ENCODE data around the gene CDHR3.
"Not testable (repeated sequence)": the region's sequence is repeated elsewhere in the genome, so short reads cannot be mapped to it uniquely, and the experiment has no call there.

CDHR3 gene

GRCh38 chr7:105963038-105963667 lies at the start of gene CDHR3:
TSS of gene CDHR3 (plus strand) at chr7:105963264. CDS start at chr7:105963319, 55 bp downstream.
- DNase-seq (ENCODE audit: low spot score), result no peak

- peak; percentile 20 for DNase-seq (ENCODE audit: low spot score)
Observed at GRCh38 chr7:105913947-105914346, 49.1 kb upstream of the CDHR3 start.

- no peak for DNase-seq (ENCODE audit: low spot score)
Observed at GRCh38 chr7:105916603-105917002, 46.5 kb upstream of the CDHR3 start.

- DNase-seq (ENCODE audit: low spot score), result no peak
Observed at GRCh38 chr7:105917659-105918058, 45.4 kb upstream of the CDHR3 start.

GRCh38 chr7:105920766-105921165 lies 42.3 kb upstream of the CDHR3 start:
- no peak for DNase-seq (ENCODE audit: low spot score)

- DNase-seq (ENCODE audit: low spot score), result no peak
Observed at GRCh38 chr7:105924945-105925344, 38.1 kb upstream of the CDHR3 start.

GRCh38 chr7:105926131-105926530 lies 36.9 kb upstream of the CDHR3 start:
- DNase-seq (ENCODE audit: low spot score), result no peak

- no peak for DNase-seq (ENCODE audit: low spot score)
Observed at GRCh38 chr7:105931179-105931578, 31.9 kb upstream of the CDHR3 start.

GRCh38 chr7:105932835-105933477 lies 30.1 kb upstream of the CDHR3 start:
- DNase-seq (ENCODE audit: low spot score), result no peak

GRCh38 chr7:105934572-105935185 lies 28.4 kb upstream of the CDHR3 start:
- DNase-seq (ENCODE audit: low spot score), result no peak

GRCh38 chr7:105935250-105935649 lies 27.8 kb upstream of the CDHR3 start:
- DNase-seq (ENCODE audit: low spot score), result no peak

- no peak for DNase-seq (ENCODE audit: low spot score)
Observed at GRCh38 chr7:105937411-105937810, 25.7 kb upstream of the CDHR3 start.

GRCh38 chr7:105940109-105940508 lies 23.0 kb upstream of the CDHR3 start:
- DNase-seq (ENCODE audit: low spot score), result no peak

- no peak for DNase-seq (ENCODE audit: low spot score)
Observed at GRCh38 chr7:105941596-105941995, 21.5 kb upstream of the CDHR3 start.

GRCh38 chr7:105943486-105943885 lies 19.6 kb upstream of the CDHR3 start:
- no peak for DNase-seq (ENCODE audit: low spot score)

GRCh38 chr7:105945848-105946247 lies 17.2 kb upstream of the CDHR3 start:
- DNase-seq (ENCODE audit: low spot score), result no peak

GRCh38 chr7:105951597-105951996 lies 11.5 kb upstream of the CDHR3 start:
- no peak for DNase-seq (ENCODE audit: low spot score)

- no peak for DNase-seq (ENCODE audit: low spot score)
Observed at GRCh38 chr7:105952917-105953595, 10.0 kb upstream of the CDHR3 start.

- DNase-seq (ENCODE audit: low spot score), result no peak
Observed at GRCh38 chr7:105954711-105955110, 8.4 kb upstream of the CDHR3 start.

GRCh38 chr7:105955651-105956466 lies 7.2 kb upstream of the CDHR3 start:
- not testable (repeated sequence) for DNase-seq (ENCODE audit: low spot score)

GRCh38 chr7:105958012-105958411 lies 5.1 kb upstream of the CDHR3 start:
- DNase-seq (ENCODE audit: low spot score), result no peak

- no peak for DNase-seq (ENCODE audit: low spot score)
Observed at GRCh38 chr7:105962353-105962752, 711 bp upstream of the CDHR3 start.
